CD4-positive, alpha-beta T cell (primary cell): ENCODE data around the gene RAI1. TPM values are rescaled to one million over a fixed set of nuclear protein-coding genes. Genes with fewer than 3 reads are reported as not detected.

ENCODE experiments used
- ATAC-seq: fragments of 200-7000 bp; cut with Tn5 transposase; one replicate; pipeline ENCODE4 v1.10.0; 2022; ENCODE audit warnings: mild to moderate bottlenecking; ENCODE audit not compliant: poor library complexity
- CTCF ChIA-PET: fragments of 350-600 bp; sonication (Branson Sonifier 250); formaldehyde crosslinking; loops from one replicate; lab custom pipeline; 2021; ENCODE audit warnings: antibody characterized with exemption, inconsistent platforms; lab: Charles Lee
- POLR2A ChIA-PET: fragments of 350-600 bp; sonication (Branson Sonifier 250); formaldehyde crosslinking; loops from one replicate; lab custom pipeline; 2021; ENCODE audit warnings: antibody characterized with exemption, inconsistent platforms; lab: Charles Lee
- DNase-seq, 14 experiments: peaks; one replicate each; pipeline ENCODE4 v3.0.0-alpha.2; 2013 to 2020; ENCODE audit warnings: mixed read lengths in 2 of 14
- H3K27ac ChIP-seq, 2 donors: one replicate each; pipeline versions ENCODE4 v1.5.1 to v1.7.0; 2013; ENCODE audit warnings: low read length in 2 of 2, low read depth in 1 of 2, mild to moderate bottlenecking in 1 of 2
- H3K27me3 ChIP-seq, 2 experiments: 1 replicate in 1 of 2; 2 replicates in 1 of 2; pipeline versions ENCODE4 v1.6.1 to v1.7.0; 2013; ENCODE audit warnings: low read length in 2 of 2, control low read depth in 1 of 2, mild to moderate bottlenecking in 1 of 2, moderate library complexity in 1 of 2; ENCODE audit not compliant: insufficient read depth in 2 of 2, control insufficient read depth in 1 of 2
- H3K36me3 ChIP-seq: one replicate; pipeline ENCODE4 v1.6.1; 2013; ENCODE audit warnings: low read length, control low read depth; ENCODE audit not compliant: insufficient read depth
- H3K4me1 ChIP-seq: one replicate; pipeline ENCODE4 v1.6.1; 2013; ENCODE audit warnings: low read length, control low read depth; ENCODE audit not compliant: insufficient read depth
- H3K4me3 ChIP-seq: one replicate; pipeline ENCODE4 v1.5.1; 2013; ENCODE audit warnings: mild to moderate bottlenecking, low read length, moderate library complexity
- H3K9me3 ChIP-seq, 2 experiments: 1 replicate in 1 of 2; 2 replicates in 1 of 2; pipeline versions ENCODE4 v1.6.1 to v1.7.0; 2013; ENCODE audit warnings: low read length in 2 of 2, mild to moderate bottlenecking in 2 of 2, control low read depth in 1 of 2, moderate library complexity in 1 of 2; ENCODE audit not compliant: control insufficient read depth in 1 of 2, insufficient read depth in 1 of 2
- H3K27ac Mint-ChIP-seq: one replicate; pipeline ENCODE4 v1.8.0; 2020; ENCODE audit warnings: mixed read lengths
- H3K27me3 Mint-ChIP-seq: one replicate; pipeline ENCODE4 v1.8.0; 2021; ENCODE audit warnings: mixed read lengths
- H3K36me3 Mint-ChIP-seq: one replicate; pipeline ENCODE4 v1.8.0; 2021; ENCODE audit warnings: low read depth, mixed read lengths
- H3K4me1 Mint-ChIP-seq: one replicate; pipeline ENCODE4 v1.8.0; 2021; ENCODE audit warnings: low read depth, mixed read lengths
- H3K4me3 Mint-ChIP-seq: one replicate; pipeline ENCODE4 v1.8.0; 2020; ENCODE audit warnings: mild to moderate bottlenecking, mixed read lengths
- H3K9me3 Mint-ChIP-seq: one replicate; pipeline ENCODE4 v1.8.0; 2020; ENCODE audit warnings: mixed read lengths
- intact Hi-C, 2 experiments: fragments of 100-400 bp; cut with DNase I in 1 of 2; cut with micrococcal nuclease in 1 of 2; formaldehyde crosslinking; loops; one replicate each; pipeline versions ENCODE4 v1.15.1 to v1.9.0; 2023 to 2025; cut with DNase I, micrococcal nuclease
- total RNA-seq, 174 experiments: library from RNA in 2 of 174; stranded (reverse) in 2 of 174; gene quantifications; one replicate each; pipeline ENCODE4 v1.2.3 and lab custom pipeline; 2021 to 2026
- TF ChIP-seq, protein P1 (sequence below): fragments of 200-600 bp; IDR thresholded peaks from one replicate; pipeline ENCODE4 v1.8.0; 2022; ENCODE audit warnings: antibody characterized with exemption, mild to moderate bottlenecking

The RAI1 gene
- total RNA-seq, 2 experiments from 2014 or later = 19.3 to 25.2 TPM

DNA sequence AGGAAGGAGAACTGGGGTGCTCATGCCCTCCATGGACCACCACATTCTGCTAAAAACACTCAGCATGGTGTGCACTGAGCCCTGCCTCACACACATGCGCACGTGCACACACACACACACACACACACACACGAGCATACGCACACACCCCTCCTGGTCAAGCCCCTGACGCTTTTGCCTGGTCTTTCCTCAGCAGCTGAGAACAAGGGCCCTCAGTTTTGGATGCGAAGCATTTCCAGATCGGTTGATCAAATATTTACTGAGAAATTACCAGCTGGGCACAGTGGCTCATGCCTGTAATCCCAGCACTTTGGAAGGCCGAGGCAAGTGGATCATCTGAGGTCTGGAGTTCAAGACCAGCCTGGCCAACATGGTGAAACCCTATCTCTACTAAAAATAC is 20.1 kb upstream of the RAI1 start:
- Histone ChIP-seq H3K36me3 (no peaks in the 10 kb centered on the region), H3K27ac (no peak overlapping the region), H3K4me3 (no peak overlapping the region), H3K9me3 (peaks cover 0 to 10% of the 10 kb centered on the region in 2 experiments), H3K27me3 (peaks cover 0 to 2% of the 10 kb centered on the region in 2 experiments), H3K4me1 (peaks cover 16% of the 10 kb centered on the region)
- ChIA-PET POLR2A (interaction anchor here (0.6 kb wide), 1 partner anchor 485 kb away, joined by 3 read pairs; no protein-coding TSS in a partner anchor), CTCF (no interaction called here)
- H3K4me3 Mint-ChIP-seq = no peak overlapping the region
- ATAC-seq (no peak), DNase-seq (no peak)
- no peaks in the 10 kb centered on the region for H3K36me3 Mint-ChIP-seq
- intact Hi-C loops = no loop called here
- no peaks in the 10 kb centered on the region for H3K27me3 Mint-ChIP-seq
- TF ChIP-seq, protein P1, sequence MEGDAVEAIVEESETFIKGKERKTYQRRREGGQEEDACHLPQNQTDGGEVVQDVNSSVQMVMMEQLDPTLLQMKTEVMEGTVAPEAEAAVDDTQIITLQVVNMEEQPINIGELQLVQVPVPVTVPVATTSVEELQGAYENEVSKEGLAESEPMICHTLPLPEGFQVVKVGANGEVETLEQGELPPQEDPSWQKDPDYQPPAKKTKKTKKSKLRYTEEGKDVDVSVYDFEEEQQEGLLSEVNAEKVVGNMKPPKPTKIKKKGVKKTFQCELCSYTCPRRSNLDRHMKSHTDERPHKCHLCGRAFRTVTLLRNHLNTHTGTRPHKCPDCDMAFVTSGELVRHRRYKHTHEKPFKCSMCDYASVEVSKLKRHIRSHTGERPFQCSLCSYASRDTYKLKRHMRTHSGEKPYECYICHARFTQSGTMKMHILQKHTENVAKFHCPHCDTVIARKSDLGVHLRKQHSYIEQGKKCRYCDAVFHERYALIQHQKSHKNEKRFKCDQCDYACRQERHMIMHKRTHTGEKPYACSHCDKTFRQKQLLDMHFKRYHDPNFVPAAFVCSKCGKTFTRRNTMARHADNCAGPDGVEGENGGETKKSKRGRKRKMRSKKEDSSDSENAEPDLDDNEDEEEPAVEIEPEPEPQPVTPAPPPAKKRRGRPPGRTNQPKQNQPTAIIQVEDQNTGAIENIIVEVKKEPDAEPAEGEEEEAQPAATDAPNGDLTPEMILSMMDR = no peak
- peaks cover 13% of the 10 kb centered on the region for H3K4me1 Mint-ChIP-seq
- no peak overlapping the region for H3K27ac Mint-ChIP-seq
- peaks cover 7% of the 10 kb centered on the region for H3K9me3 Mint-ChIP-seq

DNA sequence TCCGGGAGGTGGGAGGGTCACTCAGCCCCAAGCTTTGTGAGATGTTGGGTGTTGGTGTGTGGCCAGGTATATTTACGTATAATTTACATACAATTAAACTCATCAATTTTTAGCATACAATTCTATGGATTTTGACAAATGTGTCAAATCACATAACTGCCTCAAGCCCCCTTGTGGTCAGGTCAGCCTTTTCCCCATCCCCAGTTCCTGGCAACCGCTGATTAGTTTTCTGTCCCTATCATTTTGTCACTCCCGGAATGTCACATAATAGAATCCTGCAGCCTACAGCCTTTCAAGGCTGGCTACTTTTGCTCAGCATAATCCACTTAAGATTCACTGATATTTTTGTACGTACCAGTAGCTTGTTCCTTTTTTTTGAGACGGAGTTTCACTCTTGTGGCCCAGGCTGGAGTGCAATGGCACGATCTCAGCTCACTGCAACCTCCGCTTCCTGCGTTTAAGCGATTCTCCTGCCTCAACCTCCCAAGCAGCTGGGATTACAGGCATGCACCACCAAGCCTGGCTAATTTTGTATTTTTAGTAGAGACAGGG is 19.3 kb upstream of the RAI1 start:
- DNase-seq (no peak), ATAC-seq (no peak)
- Histone ChIP-seq H3K4me3 (no peak overlapping the region), H3K9me3 (peaks cover 0 to 10% of the 10 kb centered on the region in 2 experiments), H3K27me3 (peaks cover 0 to under 1% of the 10 kb centered on the region in 2 experiments), H3K4me1 (peaks cover 16% of the 10 kb centered on the region), H3K36me3 (no peaks in the 10 kb centered on the region), H3K27ac (no peak overlapping the region)
- H3K27ac Mint-ChIP-seq = no peak overlapping the region
- H3K27me3 Mint-ChIP-seq = no peaks in the 10 kb centered on the region
- CTCF ChIA-PET = no interaction called here
- H3K36me3 Mint-ChIP-seq = no peaks in the 10 kb centered on the region
- intact Hi-C loops = no loop called here
- peaks cover 7% of the 10 kb centered on the region for H3K9me3 Mint-ChIP-seq
- no peak overlapping the region for H3K4me3 Mint-ChIP-seq
- TF ChIP-seq, protein P1 = no peak
- POLR2A ChIA-PET = no interaction called here
- peaks cover 13% of the 10 kb centered on the region for H3K4me1 Mint-ChIP-seq

DNA sequence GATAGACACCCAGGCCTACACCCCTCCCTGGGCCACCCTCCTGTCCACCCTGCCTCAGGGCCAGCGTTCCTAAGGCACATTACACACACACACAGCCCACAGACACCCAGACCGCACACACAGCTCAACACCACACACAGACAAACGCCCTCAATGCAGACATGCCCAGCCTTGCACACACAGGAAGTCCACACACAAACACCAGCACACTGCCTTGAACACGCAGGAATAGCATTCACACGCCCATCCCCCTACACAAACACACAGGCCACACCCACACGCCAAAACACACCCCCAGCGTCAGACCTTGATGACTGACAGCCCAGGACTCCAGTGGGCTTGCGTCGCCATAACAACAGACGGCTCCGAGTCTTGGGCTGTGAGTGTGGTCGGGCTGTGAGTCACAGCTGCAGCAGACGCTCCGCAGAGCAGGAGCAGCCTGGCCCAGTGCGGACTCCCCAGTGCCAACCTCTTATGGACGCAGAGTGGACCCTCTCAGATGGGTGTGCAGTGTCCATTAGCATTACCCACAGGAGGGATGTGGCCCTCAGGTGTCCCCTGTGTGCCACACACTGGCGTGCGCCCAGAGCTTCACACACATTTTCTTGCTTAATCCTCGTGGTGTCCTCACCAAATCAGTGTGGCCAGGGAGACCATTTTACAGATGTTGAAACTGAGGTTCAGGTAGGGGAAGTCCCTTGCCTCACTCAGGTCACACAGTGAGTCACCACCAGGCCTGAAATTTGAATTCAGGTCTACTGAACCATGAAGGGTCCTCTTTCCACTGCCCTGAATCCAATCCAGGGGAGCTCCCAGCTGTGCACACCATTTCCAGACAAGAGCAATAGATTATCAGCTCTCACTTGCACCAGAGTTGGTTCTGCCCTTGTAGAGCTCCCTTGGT is 17.8 kb upstream of the RAI1 start:
- H3K4me3 Mint-ChIP-seq = no peak overlapping the region
- DNase-seq (peak; percentile 44 to 90 (median 71)), ATAC-seq (peak; percentile 91)
- Histone ChIP-seq H3K4me1 (peaks cover 16% of the 10 kb centered on the region), H3K27ac (no peak overlapping the region), H3K4me3 (no peak overlapping the region), H3K27me3 (no peaks in the 10 kb centered on the region), H3K9me3 (peaks cover 0 to 3% of the 10 kb centered on the region in 2 experiments), H3K36me3 (no peaks in the 10 kb centered on the region)
- H3K9me3 Mint-ChIP-seq = peaks cover 4% of the 10 kb centered on the region
- TF ChIP-seq, protein P1 = no peak
- CTCF ChIA-PET = no interaction called here
- H3K4me1 Mint-ChIP-seq = peaks cover 13% of the 10 kb centered on the region
- POLR2A ChIA-PET = interaction anchor here (1.2 kb wide), 1 partner anchor 9 kb away, joined by 4 read pairs; no protein-coding TSS in a partner anchor
- H3K27me3 Mint-ChIP-seq = no peaks in the 10 kb centered on the region
- peak overlapping the region; percentile 64 for H3K27ac Mint-ChIP-seq
- no peaks in the 10 kb centered on the region for H3K36me3 Mint-ChIP-seq
- intact Hi-C loops = no loop called here
